CD14-positive monocyte (primary cell): ENCODE measurements around the gene PRR33. TPM values are rescaled to one million over a fixed set of nuclear protein-coding genes. Genes with fewer than 3 reads are reported as not detected.
A peak's percentile ranks its signal among the peaks of the same experiment; 100 is the strongest.
"Not testable (repeated sequence)": the region's sequence is repeated elsewhere in the genome, so short reads cannot be mapped to it uniquely, and the experiment has no call there.

Experiments
- DNase-seq, 3 donors: peaks; one replicate each; pipeline ENCODE4 v3.0.0-alpha.2; 2011 to 2022
- H2AFZ ChIP-seq: 2 replicates; pipeline ENCODE4 v1.6.0; 2012; ENCODE audit warnings: mild to moderate bottlenecking, low read depth, low read length, inconsistent platforms; ENCODE audit not compliant: insufficient read depth, poor library complexity, severe bottlenecking
- H3K27ac ChIP-seq, 2 donors: 1 replicate in 1 of 2; 2 replicates in 1 of 2; pipeline ENCODE4 v1.5.1; 2012 to 2013; ENCODE audit warnings: low read length in 2 of 2, control low read depth in 1 of 2, inconsistent platforms in 1 of 2, low read depth in 1 of 2, mild to moderate bottlenecking in 1 of 2
- H3K27me3 ChIP-seq, 2 donors: one replicate each; pipeline versions ENCODE4 v1.6.0 to v1.6.1; 2011 to 2013; ENCODE audit warnings: low read length in 2 of 2; ENCODE audit not compliant: control insufficient read depth in 2 of 2, insufficient read depth in 2 of 2
- H3K36me3 ChIP-seq, 2 donors: replicated peaks in 1 of 2; 1 replicate in 1 of 2; 2 replicates in 1 of 2; pipeline versions ENCODE4 v1.5.1 to v1.6.1; 2012 to 2013; ENCODE audit warnings: low read length in 2 of 2, control low read depth in 1 of 2, inconsistent platforms in 1 of 2, mild to moderate bottlenecking in 1 of 2; ENCODE audit not compliant: insufficient read depth in 2 of 2, control insufficient read depth in 1 of 2
- H3K4me1 ChIP-seq, 2 donors: 1 replicate in 1 of 2; 2 replicates in 1 of 2; pipeline versions ENCODE4 v1.5.1 to v1.6.1; 2012 to 2013; ENCODE audit warnings: low read length in 2 of 2, control low read depth in 1 of 2, inconsistent platforms in 1 of 2, mild to moderate bottlenecking in 1 of 2, moderate library complexity in 1 of 2; ENCODE audit not compliant: insufficient read depth in 2 of 2, control insufficient read depth in 1 of 2
- H3K4me2 ChIP-seq: replicated peaks from 2 replicates; pipeline ENCODE3; 2012; ENCODE audit warnings: low read length, moderate library complexity, mild to moderate bottlenecking; ENCODE audit not compliant: poor library complexity, severe bottlenecking; ENCODE audit errors: extremely low read depth
- H3K4me3 ChIP-seq, 3 experiments: fragments of 200-600 bp in 1 of 3; sonication (generic) in 1 of 3; replicated peaks in 1 of 3; 1 replicate in 2 of 3; 2 replicates in 1 of 3; pipeline ENCODE4 v1.5.1; 2011 to 2013; ENCODE audit warnings: low read length in 3 of 3, mild to moderate bottlenecking in 3 of 3, control low read depth in 2 of 3, low read depth in 2 of 3, inconsistent platforms in 1 of 3, moderate library complexity in 1 of 3
- H3K79me2 ChIP-seq: 2 replicates; pipeline ENCODE4 v1.6.0; 2012; ENCODE audit warnings: mild to moderate bottlenecking, control low read depth, inconsistent platforms, low read length, moderate library complexity; ENCODE audit not compliant: insufficient read depth
- H3K9ac ChIP-seq: 2 replicates; pipeline ENCODE4 v1.6.0; 2017; ENCODE audit warnings: low read length, mild to moderate bottlenecking; ENCODE audit not compliant: insufficient read depth, poor library complexity, severe bottlenecking
- H3K9me3 ChIP-seq, 2 donors: replicated peaks in 1 of 2; 1 replicate in 1 of 2; 2 replicates in 1 of 2; pipeline versions ENCODE4 v1.5.1 to v1.6.1; 2012 to 2013; ENCODE audit warnings: low read length in 2 of 2, control low read depth in 1 of 2; ENCODE audit not compliant: control insufficient read depth in 1 of 2, insufficient read depth in 1 of 2
- H4K20me1 ChIP-seq: 2 replicates; pipeline ENCODE4 v1.6.0; 2012; ENCODE audit warnings: mild to moderate bottlenecking, low read length, control low read depth, moderate library complexity; ENCODE audit not compliant: insufficient read depth
- H3K27ac Mint-ChIP-seq, 7 donors: one replicate each; pipeline ENCODE4 v1.8.0; 2020; ENCODE audit warnings: mild to moderate bottlenecking in 7 of 7, mixed read lengths in 7 of 7, moderate library complexity in 6 of 7, inconsistent platforms in 2 of 7
- H3K27me3 Mint-ChIP-seq, 3 donors: one replicate each; pipeline ENCODE4 v1.8.0; 2021 to 2022; ENCODE audit warnings: low read depth in 3 of 3, mild to moderate bottlenecking in 3 of 3, mixed read lengths in 3 of 3, moderate library complexity in 3 of 3, inconsistent platforms in 1 of 3
- H3K36me3 Mint-ChIP-seq, 2 donors: one replicate each; pipeline ENCODE4 v1.8.0; 2020; ENCODE audit warnings: mixed read lengths in 2 of 2, inconsistent platforms in 1 of 2, mild to moderate bottlenecking in 1 of 2
- H3K4me1 Mint-ChIP-seq: one replicate; pipeline ENCODE4 v1.8.0; 2020; ENCODE audit warnings: mild to moderate bottlenecking, mixed read lengths
- H3K4me3 Mint-ChIP-seq, 2 donors: one replicate each; pipeline ENCODE4 v1.8.0; 2020; ENCODE audit warnings: mild to moderate bottlenecking in 2 of 2, mixed read lengths in 2 of 2, moderate library complexity in 1 of 2
- H3K9me3 Mint-ChIP-seq, 7 donors: one replicate each; pipeline ENCODE4 v1.8.0; 2020 to 2022; ENCODE audit warnings: mixed read lengths in 7 of 7, mild to moderate bottlenecking in 6 of 7, moderate library complexity in 6 of 7, inconsistent platforms in 2 of 7
- CTCF ChIP-seq: fragments of 200-600 bp; IDR thresholded peaks from one replicate; pipeline ENCODE4 v1.8.0; 2022; ENCODE audit warnings: antibody characterized with exemption, mild to moderate bottlenecking
- WGBS: methylation state at CpG from one replicate; pipeline ENCODE4 v1.1.5; 2013; ENCODE audit warnings: missing lambda C conversion rate; ENCODE audit not compliant: insufficient coverage; 5-methylcytosine and 5-hydroxymethylcytosine counted together
- intact Hi-C, 2 donors: fragments of 100-400 bp; cut with micrococcal nuclease; formaldehyde crosslinking; loops; one replicate each; pipeline versions ENCODE4 v1.15.0 to v1.15.1; 2023
- polyA minus RNA-seq: library from RNA; depleted of rRNA, polyadenylated mRNA; stranded (reverse); fragments of >200 nt; gene quantifications from 2 replicates; pipeline ENCODE4 v1.2.3, GENCODE V29; 2012
- polyA plus RNA-seq, 3 donors: library from polyadenylated mRNA; depleted of rRNA in 1 of 3; unstranded in 2 of 3; stranded (reverse) in 1 of 3; fragments of 300-500 nt in 2 of 3; fragments of >200 nt in 1 of 3; fragmentation: Illumina TruSeq in 2 of 3; gene quantifications; 1 replicate in 2 of 3; 2 replicates in 1 of 3; pipeline ENCODE4 v1.2.3, GENCODE V29; 2012 to 2021
- total RNA-seq, 12 experiments: library from RNA in 1 of 12; stranded (reverse) in 1 of 12; fragments of 120-200 nt in 1 of 12; gene quantifications; one replicate each; pipeline ENCODE4 v1.2.4 and lab custom pipeline; 2013 to 2026; ENCODE audit warnings: mixed read lengths in 6 of 12, inconsistent platforms in 1 of 12

The PRR33 gene
- total RNA-seq (2013) = not detected
- polyA plus RNA-seq (not detected), polyA minus RNA-seq (not detected in 2 replicates), total RNA-seq (lab: John Stamatoyannopoulos, UW) (0 to 0.46 (median 0) reads per million in 11 experiments)

DNA sequence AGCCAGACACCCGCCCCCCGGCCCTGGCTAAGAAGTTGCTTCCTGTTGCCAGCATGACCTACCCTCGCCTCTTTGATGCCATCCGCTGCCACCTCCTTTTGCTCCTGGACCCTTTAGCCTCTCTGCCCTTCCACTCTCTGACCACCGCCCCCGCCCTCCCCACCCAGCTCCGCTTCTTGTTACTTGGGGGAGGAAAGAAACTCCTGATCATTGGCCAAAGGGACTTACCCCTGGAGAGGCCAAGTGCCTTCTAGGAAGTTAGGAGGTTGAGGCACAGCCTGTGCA lies at the start of gene PRR33:
PRR33 (minus strand) TSS at position 65 of the 285 bp plus-strand sequence. CDS start 1,311 bp downstream, outside the sequence.
- Mint-ChIP-seq H3K9me3 (peaks cover 0 to 22% (median 7%) of the 10 kb centered on the region in 7 donors), H3K4me3 (peak within 1 kb of the TSS; percentile 39 to 50), H3K27me3 (peaks cover 20 to 49% (median 27%) of the 10 kb centered on the region in 3 donors), H3K4me1 (peaks cover 24% of the 10 kb centered on the region), H3K27ac (peak within 1 kb of the TSS in 2 of 7 donors; percentile 53 to 68), H3K36me3 (peaks cover 3% of the 10 kb centered on the region in 2 donors)
- no CpG with 5 or more reads among the region's 7 CpGs for WGBS
- H3K4me2 ChIP-seq = no peak within 1 kb of the TSS
- peaks cover 39 to 48% of the 10 kb centered on the region in 2 donors for H3K4me1 ChIP-seq
- H3K36me3 ChIP-seq = peaks cover 29% of the 10 kb centered on the region in 2 donors
- no peak within 1 kb of the TSS for H3K4me3 ChIP-seq
- no peak for TF ChIP-seq CTCF
- H3K9me3 ChIP-seq = no peaks in the 10 kb centered on the region
- peaks cover 0 to 26% of the 10 kb centered on the region in 2 donors for H3K27me3 ChIP-seq
- intact Hi-C loops = loop anchor here in 1 of 2 donors (5.0 kb wide), 1 partner anchor 261 kb away; no protein-coding TSS in a partner anchor
- no peak within 1 kb of the TSS for H2AFZ ChIP-seq
- no peak for DNase-seq
- no peak within 1 kb of the TSS for H3K9ac ChIP-seq
- no peaks in the 10 kb centered on the region for H3K79me2 ChIP-seq
- H4K20me1 ChIP-seq = peaks cover 72% of the 10 kb centered on the region
- H3K27ac ChIP-seq = no peak within 1 kb of the TSS

- H3K27me3 Mint-ChIP-seq, H3K4me3 ChIP-seq, H3K4me2 ChIP-seq, H3K27ac ChIP-seq, H3K4me1 Mint-ChIP-seq, H3K36me3 ChIP-seq, H3K27ac Mint-ChIP-seq, H3K79me2 ChIP-seq, H3K4me3 Mint-ChIP-seq, H3K9me3 Mint-ChIP-seq, H3K27me3 ChIP-seq, H2AFZ ChIP-seq, H3K9me3 ChIP-seq, H3K9ac ChIP-seq, DNase-seq, H3K36me3 Mint-ChIP-seq, H4K20me1 ChIP-seq, H3K4me1 ChIP-seq: not testable (repeated sequence)
- intact Hi-C loops = loop anchor here (1.0 kb wide), 2 partner anchors 25 to 43 kb away; no protein-coding TSS in a partner anchor
- WGBS = 100% methylated on average over 1 of the region's 1 CpG
These were observed 48.1 kb upstream of the PRR33 start for GRCh38 chr11:1939788-1940187.
